Mucosa of rectum (tissue), 2 donors: ENCODE data around the gene CACNG5.

ENCODE experiments used
- H3K27ac ChIP-seq, 2 donors: one replicate each; pipeline ENCODE4 v1.7.0; 2013; ENCODE audit warnings: inconsistent platforms in 2 of 2, low read depth in 2 of 2, low read length in 2 of 2
- H3K27me3 ChIP-seq, 2 donors: one replicate each; pipeline ENCODE4 v1.7.0; 2013; ENCODE audit warnings: low read length in 2 of 2; ENCODE audit not compliant: control insufficient read depth in 2 of 2, insufficient read depth in 2 of 2
- H3K36me3 ChIP-seq, 2 donors: one replicate each; pipeline ENCODE4 v1.7.0; 2013; ENCODE audit warnings: low read length in 2 of 2; ENCODE audit not compliant: control insufficient read depth in 2 of 2, insufficient read depth in 2 of 2
- H3K4me1 ChIP-seq, 2 donors: one replicate each; pipeline ENCODE4 v1.7.0; 2013; ENCODE audit warnings: low read length in 2 of 2, mild to moderate bottlenecking in 1 of 2; ENCODE audit not compliant: control insufficient read depth in 2 of 2, insufficient read depth in 2 of 2
- H3K4me3 ChIP-seq, 2 donors: one replicate each; pipeline ENCODE4 v1.7.0; 2013; ENCODE audit warnings: low read length in 2 of 2
- H3K9ac ChIP-seq, 2 donors: one replicate each; pipeline ENCODE4 v1.7.0; 2013; ENCODE audit warnings: low read length in 2 of 2, low read depth in 1 of 2, mild to moderate bottlenecking in 1 of 2
- H3K9me3 ChIP-seq, 2 donors: one replicate each; pipeline ENCODE4 v1.7.0; 2013; ENCODE audit warnings: low read length in 2 of 2; ENCODE audit not compliant: control insufficient read depth in 2 of 2
- donor health status: healthy.
- donor health status: Normal muscosa, but diverticular disease.

CACNG5 gene

GRCh38 chr17:66932311-66932710 lies 97.4 kb downstream of the CACNG5 start:
- Histone ChIP-seq H3K36me3 (no peaks in the 10 kb centered on the region), H3K9me3 (no peaks in the 10 kb centered on the region), H3K9ac (no peak overlapping the region), H3K4me1 (no peaks in the 10 kb centered on the region), H3K27ac (no peak overlapping the region), H3K27me3 (no peaks in the 10 kb centered on the region), H3K4me3 (no peak overlapping the region)

- no peaks in the 10 kb centered on the region for H3K9me3 ChIP-seq
- H3K9ac ChIP-seq, result no peak overlapping the region
- H3K4me1 ChIP-seq, result no peaks in the 10 kb centered on the region
- no peak overlapping the region for H3K4me3 ChIP-seq
- no peaks in the 10 kb centered on the region for H3K27me3 ChIP-seq
- H3K27ac ChIP-seq, result no peak overlapping the region
- no peaks in the 10 kb centered on the region for H3K36me3 ChIP-seq
These were observed 99.1 kb downstream of the CACNG5 start for GRCh38 chr17:66934040-66934439.
